ENCODE results near the gene GSDME. TPM values are rescaled to one million over a fixed set of nuclear protein-coding genes. Genes with fewer than 3 reads are reported as not detected.

GSDME gene
- polyA plus RNA-seq, 2 of the 4 experiments (the other 2 are of a cell fraction), result 51.0 to 55.9 TPM

DNA sequence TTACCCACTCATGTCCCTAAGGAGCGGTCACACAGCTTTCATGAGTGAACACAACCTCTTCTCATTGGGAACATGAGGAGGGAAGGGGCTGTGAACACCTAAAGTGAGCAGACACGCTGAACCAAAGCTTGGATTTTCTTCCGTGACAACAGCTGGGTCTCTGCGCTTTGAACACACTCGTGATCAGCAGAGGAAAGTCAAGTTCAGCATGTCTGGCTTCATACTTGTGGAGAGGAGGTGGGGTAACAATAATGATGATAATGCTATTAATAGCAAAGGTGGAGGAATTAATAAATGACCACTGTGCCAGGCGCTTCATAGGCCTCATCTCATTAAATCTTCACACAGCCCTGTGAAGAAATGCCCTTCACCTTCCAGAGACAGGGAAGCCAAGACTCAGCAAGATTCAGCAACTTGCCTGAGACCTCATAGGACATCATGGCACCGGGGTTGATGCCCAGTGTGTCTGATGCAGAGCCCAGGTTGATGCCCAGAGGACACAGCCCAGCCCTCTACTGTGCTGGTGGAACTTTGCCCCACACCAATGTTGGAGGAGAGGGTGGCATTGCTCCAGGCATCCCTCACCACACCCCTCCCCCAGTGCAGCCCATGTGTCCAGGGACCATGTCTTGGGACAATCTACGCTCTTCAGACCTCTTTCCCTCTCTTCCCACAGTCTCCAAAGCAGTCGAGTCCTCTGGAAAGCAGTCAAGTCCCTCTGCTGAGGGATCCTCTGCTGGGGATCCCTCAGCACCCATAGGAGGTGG, 40.6 kb downstream of the GSDME start:
- DNase-seq (ENCODE audit: low read depth in 1 of 2, low spot score in 1 of 2), result no peak
- Histone ChIP-seq H3K4me2 (no peak overlapping the region), H3K4me3 (no peak overlapping the region), H3K27ac (no peak overlapping the region), H3K4me1 (peaks cover 9% of the 10 kb centered on the region), H3K9me3 (no peaks in the 10 kb centered on the region)
- ChIA-PET CTCF (interaction anchor here (0.7 to 2.7 kb wide), 8 partner anchors 8 to 382 kb away, joined by 3 to 14 read pairs (median 4); no protein-coding TSS in a partner anchor), POLR2A (no interaction called here)
- TF ChIP-seq CHD4 (IDR thresholded peaks at IDR 0.05; ENCODE audit: borderline replicate concordance) (no peak), CBX8 (IDR thresholded peaks at IDR 0.05) (no peak), RARB (CRISPR knock-in tag; IDR thresholded peaks at IDR 0.05) (no peak), KDM1A (IDR thresholded peaks at IDR 0.05; ENCODE audit: low read depth) (no peak), EHF (CRISPR knock-in tag; IDR thresholded peaks at IDR 0.05) (no peak), TFCP2L1 (CRISPR knock-in tag; IDR thresholded peaks at IDR 0.05) (no peak), HOXB5 (CRISPR knock-in tag; IDR thresholded peaks at IDR 0.05) (no peak), EHMT2 (IDR thresholded peaks at IDR 0.05; ENCODE audit: low read depth) (no peak), ZNF302 (CRISPR knock-in tag; IDR thresholded peaks at IDR 0.05) (no peak), MAFK (IDR thresholded peaks at IDR 0.05; ENCODE audit: partially characterized antibody) (no peak), MAZ (IDR thresholded peaks at IDR 0.05; ENCODE audit: borderline replicate concordance, low read depth, low read length) (no peak), ZFP36 (IDR thresholded peaks at IDR 0.05; ENCODE audit: borderline replicate concordance, partially characterized antibody) (no peak), POLR2AphosphoS2 (conservative IDR thresholded peaks at IDR 0.05; ENCODE audit: low read length) (no peak), RCOR1 (IDR thresholded peaks at IDR 0.05; ENCODE audit: low read depth, low read length) (no peak), CBX2 (IDR thresholded peaks at IDR 0.05; ENCODE audit: borderline replicate concordance, low read depth) (no peak)
- TF ChIP-seq, protein P1, sequence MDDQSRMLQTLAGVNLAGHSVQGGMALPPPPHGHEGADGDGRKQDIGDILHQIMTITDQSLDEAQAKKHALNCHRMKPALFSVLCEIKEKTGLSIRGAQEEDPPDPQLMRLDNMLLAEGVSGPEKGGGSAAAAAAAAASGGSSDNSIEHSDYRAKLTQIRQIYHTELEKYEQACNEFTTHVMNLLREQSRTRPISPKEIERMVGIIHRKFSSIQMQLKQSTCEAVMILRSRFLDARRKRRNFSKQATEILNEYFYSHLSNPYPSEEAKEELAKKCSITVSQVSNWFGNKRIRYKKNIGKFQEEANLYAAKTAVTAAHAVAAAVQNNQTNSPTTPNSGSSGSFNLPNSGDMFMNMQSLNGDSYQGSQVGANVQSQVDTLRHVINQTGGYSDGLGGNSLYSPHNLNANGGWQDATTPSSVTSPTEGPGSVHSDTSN (IDR thresholded peaks at IDR 0.05), result no peak
- TF ChIP-seq, protein P2, sequence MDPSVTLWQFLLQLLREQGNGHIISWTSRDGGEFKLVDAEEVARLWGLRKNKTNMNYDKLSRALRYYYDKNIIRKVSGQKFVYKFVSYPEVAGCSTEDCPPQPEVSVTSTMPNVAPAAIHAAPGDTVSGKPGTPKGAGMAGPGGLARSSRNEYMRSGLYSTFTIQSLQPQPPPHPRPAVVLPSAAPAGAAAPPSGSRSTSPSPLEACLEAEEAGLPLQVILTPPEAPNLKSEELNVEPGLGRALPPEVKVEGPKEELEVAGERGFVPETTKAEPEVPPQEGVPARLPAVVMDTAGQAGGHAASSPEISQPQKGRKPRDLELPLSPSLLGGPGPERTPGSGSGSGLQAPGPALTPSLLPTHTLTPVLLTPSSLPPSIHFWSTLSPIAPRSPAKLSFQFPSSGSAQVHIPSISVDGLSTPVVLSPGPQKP (IDR thresholded peaks at IDR 0.05; ENCODE audit: low read depth, low read length), result no peak
- TF ChIP-seq, protein P3, sequence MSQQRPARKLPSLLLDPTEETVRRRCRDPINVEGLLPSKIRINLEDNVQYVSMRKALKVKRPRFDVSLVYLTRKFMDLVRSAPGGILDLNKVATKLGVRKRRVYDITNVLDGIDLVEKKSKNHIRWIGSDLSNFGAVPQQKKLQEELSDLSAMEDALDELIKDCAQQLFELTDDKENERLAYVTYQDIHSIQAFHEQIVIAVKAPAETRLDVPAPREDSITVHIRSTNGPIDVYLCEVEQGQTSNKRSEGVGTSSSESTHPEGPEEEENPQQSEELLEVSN (IDR thresholded peaks at IDR 0.05; ENCODE audit: borderline replicate concordance, low read depth), result no peak
- TF ChIP-seq, protein P4, sequence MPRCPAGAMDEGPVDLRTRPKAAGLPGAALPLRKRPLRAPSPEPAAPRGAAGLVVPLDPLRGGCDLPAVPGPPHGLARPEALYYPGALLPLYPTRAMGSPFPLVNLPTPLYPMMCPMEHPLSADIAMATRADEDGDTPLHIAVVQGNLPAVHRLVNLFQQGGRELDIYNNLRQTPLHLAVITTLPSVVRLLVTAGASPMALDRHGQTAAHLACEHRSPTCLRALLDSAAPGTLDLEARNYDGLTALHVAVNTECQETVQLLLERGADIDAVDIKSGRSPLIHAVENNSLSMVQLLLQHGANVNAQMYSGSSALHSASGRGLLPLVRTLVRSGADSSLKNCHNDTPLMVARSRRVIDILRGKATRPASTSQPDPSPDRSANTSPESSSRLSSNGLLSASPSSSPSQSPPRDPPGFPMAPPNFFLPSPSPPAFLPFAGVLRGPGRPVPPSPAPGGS (IDR thresholded peaks at IDR 0.05), result no peak
- TF ChIP-seq, protein P5, sequence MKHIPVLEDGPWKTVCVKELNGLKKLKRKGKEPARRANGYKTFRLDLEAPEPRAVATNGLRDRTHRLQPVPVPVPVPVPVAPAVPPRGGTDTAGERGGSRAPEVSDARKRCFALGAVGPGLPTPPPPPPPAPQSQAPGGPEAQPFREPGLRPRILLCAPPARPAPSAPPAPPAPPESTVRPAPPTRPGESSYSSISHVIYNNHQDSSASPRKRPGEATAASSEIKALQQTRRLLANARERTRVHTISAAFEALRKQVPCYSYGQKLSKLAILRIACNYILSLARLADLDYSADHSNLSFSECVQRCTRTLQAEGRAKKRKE (CRISPR knock-in tag; IDR thresholded peaks at IDR 0.05; ENCODE audit: low read depth), result no peak
- no peak for FAIRE-seq
- 84% methylated on average over 9 of the region's 9 CpGs for WGBS (ENCODE audit: missing lambda C conversion rate)
- ATAC-seq, result no peak
